Loucy (cell line): ENCODE data around the gene FAXDC2.

ENCODE experiments used
- EZH2phosphoT487 ChIP-seq: fragments of 200-600 bp; IDR thresholded peaks from 2 replicates; pipeline ENCODE4 v1.6.1; 2018; ENCODE audit warnings: antibody characterized with exemption, mild to moderate bottlenecking, moderate library complexity, borderline replicate concordance
- TF ChIP-seq, protein P1 (sequence below): fragments of 200-600 bp; sonication (generic); conservative IDR thresholded peaks from 2 replicates; pipeline ENCODE4 v1.5.1; 2014; ENCODE audit warnings: mild to moderate bottlenecking, antibody characterized with exemption, low read length

DNA sequence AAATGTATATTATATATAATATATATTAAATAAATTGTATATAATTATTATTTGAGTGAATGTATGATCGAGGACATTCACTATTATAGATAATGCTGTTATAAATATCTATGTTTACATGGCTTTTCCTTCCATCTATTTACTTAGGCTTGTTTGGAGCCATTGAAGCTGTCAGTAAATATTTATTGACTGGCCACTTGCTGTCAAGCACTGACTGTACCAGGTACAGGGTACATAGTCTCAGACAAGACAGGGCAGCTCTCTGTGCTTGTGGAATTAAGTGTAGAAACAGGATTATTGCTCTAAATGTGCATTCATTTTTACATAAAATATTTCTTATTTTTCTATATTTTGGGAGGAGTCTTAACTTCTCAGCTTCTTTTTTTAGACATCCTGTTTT, 16.4 kb downstream of the FAXDC2 start:
- TF ChIP-seq, protein P1, sequence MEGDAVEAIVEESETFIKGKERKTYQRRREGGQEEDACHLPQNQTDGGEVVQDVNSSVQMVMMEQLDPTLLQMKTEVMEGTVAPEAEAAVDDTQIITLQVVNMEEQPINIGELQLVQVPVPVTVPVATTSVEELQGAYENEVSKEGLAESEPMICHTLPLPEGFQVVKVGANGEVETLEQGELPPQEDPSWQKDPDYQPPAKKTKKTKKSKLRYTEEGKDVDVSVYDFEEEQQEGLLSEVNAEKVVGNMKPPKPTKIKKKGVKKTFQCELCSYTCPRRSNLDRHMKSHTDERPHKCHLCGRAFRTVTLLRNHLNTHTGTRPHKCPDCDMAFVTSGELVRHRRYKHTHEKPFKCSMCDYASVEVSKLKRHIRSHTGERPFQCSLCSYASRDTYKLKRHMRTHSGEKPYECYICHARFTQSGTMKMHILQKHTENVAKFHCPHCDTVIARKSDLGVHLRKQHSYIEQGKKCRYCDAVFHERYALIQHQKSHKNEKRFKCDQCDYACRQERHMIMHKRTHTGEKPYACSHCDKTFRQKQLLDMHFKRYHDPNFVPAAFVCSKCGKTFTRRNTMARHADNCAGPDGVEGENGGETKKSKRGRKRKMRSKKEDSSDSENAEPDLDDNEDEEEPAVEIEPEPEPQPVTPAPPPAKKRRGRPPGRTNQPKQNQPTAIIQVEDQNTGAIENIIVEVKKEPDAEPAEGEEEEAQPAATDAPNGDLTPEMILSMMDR, result no peak
- TF ChIP-seq EZH2phosphoT487, result no peak
